ENCODE data around the gene ZP1. TPM values are rescaled to one million over a fixed set of nuclear protein-coding genes. Genes with fewer than 3 reads are reported as not detected.

Gene ZP1
- total RNA-seq, 1 donor from 2014 or later = 0.40 TPM

DNA sequence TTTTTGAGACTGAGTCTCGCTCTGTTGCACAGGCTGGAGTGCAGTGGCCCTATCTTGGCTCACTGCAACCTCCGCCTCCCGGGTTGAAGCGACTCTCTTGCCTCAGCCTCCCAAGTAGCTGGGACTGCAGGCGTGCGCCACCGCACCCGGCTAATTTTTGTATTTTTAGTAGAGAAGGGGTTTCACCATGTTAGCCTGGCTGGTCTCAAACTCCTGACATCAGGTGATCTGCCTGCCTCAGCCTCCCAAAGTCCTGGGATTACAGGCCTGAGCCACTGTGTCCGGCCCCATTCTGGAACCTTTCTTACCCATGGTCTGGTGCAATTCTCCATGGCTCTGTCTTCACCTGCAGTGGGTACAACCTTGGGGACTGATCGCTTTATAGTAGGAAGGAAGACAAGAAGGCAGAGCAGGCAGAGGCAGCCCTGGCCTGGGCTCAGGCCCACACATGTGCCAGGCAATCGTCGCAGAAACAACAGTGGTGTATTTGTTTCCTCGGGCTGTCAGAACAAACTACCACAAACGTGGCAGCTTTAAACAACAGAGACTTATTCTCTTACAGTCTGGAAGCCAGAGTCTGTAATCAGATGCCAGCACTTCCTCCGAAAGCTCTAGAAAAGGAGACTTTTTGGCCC is 7.6 kb upstream of the ZP1 start:
- H3K36me3 Mint-ChIP-seq (ENCODE audit: low read depth) = no peaks in the 10 kb centered on the region
- peaks cover 7% of the 10 kb centered on the region for H3K4me1 Mint-ChIP-seq (ENCODE audit: low read depth)
- H3K4me3 Mint-ChIP-seq (ENCODE audit: unreplicated experiment) = no peak overlapping the region
- DNase-seq (ENCODE audit: low spot score) = peak; percentile 32
- H3K9me3 Mint-ChIP-seq (ENCODE audit: low read depth) = no peaks in the 10 kb centered on the region
- H3K27ac Mint-ChIP-seq (ENCODE audit: unreplicated experiment) = no peak overlapping the region
- peaks cover 7% of the 10 kb centered on the region for H3K27me3 Mint-ChIP-seq (ENCODE audit: low read depth)
- TF ChIP-seq, protein P1, sequence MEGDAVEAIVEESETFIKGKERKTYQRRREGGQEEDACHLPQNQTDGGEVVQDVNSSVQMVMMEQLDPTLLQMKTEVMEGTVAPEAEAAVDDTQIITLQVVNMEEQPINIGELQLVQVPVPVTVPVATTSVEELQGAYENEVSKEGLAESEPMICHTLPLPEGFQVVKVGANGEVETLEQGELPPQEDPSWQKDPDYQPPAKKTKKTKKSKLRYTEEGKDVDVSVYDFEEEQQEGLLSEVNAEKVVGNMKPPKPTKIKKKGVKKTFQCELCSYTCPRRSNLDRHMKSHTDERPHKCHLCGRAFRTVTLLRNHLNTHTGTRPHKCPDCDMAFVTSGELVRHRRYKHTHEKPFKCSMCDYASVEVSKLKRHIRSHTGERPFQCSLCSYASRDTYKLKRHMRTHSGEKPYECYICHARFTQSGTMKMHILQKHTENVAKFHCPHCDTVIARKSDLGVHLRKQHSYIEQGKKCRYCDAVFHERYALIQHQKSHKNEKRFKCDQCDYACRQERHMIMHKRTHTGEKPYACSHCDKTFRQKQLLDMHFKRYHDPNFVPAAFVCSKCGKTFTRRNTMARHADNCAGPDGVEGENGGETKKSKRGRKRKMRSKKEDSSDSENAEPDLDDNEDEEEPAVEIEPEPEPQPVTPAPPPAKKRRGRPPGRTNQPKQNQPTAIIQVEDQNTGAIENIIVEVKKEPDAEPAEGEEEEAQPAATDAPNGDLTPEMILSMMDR (IDR thresholded peaks at IDR 0.05) = no peak

DNA sequence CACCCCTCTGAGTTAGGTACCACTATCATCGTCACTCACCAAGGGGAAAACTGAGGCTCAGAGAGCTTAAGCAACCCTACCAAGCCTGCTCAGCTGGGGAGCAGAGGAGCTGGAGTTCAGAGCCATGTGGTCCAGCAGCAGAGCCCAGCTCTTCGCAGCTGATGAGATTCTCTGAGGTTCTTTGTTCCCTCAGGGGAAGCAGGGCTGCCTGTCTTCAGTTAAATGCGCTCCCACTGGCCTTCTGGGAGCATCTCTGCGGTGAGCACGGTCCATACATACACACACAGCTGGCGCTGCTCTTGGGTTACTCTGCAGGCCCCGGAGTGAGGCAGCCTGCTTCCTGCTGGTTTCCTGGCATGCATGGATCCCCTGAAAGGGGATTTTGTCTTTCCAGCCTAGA is 6.4 kb upstream of the ZP1 start:
- Mint-ChIP-seq H3K36me3 (ENCODE audit: low read depth) (no peaks in the 10 kb centered on the region), H3K27me3 (ENCODE audit: low read depth) (peaks cover 7% of the 10 kb centered on the region), H3K4me3 (ENCODE audit: unreplicated experiment) (no peak overlapping the region), H3K4me1 (ENCODE audit: low read depth) (peaks cover 7% of the 10 kb centered on the region), H3K27ac (ENCODE audit: unreplicated experiment) (no peak overlapping the region), H3K9me3 (ENCODE audit: low read depth) (no peaks in the 10 kb centered on the region)
- TF ChIP-seq, protein P1 (IDR thresholded peaks at IDR 0.05) = no peak
- peak; percentile 72 for DNase-seq (ENCODE audit: low spot score)

DNA sequence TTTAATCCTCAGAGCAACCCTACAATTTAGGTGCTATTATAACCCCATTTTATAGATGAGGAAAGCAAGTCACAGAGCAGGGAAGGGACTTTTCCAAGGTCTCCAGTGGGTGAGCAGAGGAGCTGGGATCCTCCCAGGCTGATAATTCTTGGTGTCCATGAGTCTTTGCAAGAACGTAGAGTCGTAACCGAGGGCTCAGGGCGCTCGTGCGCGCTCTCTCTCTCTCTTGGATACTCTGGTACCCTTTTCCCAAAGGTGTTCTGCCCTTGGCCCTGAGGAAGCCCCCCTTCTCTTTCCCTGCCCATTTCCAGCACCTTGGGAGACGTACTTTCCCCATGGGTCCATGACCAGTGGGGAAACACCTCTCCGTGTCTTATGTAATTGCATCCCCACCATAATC is 5.2 kb upstream of the ZP1 start:
- Mint-ChIP-seq H3K27me3 (ENCODE audit: low read depth) (peaks cover 7% of the 10 kb centered on the region), H3K4me3 (ENCODE audit: unreplicated experiment) (no peak overlapping the region), H3K4me1 (ENCODE audit: low read depth) (peaks cover 12% of the 10 kb centered on the region), H3K9me3 (ENCODE audit: low read depth) (no peaks in the 10 kb centered on the region), H3K27ac (ENCODE audit: unreplicated experiment) (no peak overlapping the region), H3K36me3 (ENCODE audit: low read depth) (no peaks in the 10 kb centered on the region)
- peak; percentile 39 for DNase-seq (ENCODE audit: low spot score)
- TF ChIP-seq, protein P1 (IDR thresholded peaks at IDR 0.05) = no peak

DNA sequence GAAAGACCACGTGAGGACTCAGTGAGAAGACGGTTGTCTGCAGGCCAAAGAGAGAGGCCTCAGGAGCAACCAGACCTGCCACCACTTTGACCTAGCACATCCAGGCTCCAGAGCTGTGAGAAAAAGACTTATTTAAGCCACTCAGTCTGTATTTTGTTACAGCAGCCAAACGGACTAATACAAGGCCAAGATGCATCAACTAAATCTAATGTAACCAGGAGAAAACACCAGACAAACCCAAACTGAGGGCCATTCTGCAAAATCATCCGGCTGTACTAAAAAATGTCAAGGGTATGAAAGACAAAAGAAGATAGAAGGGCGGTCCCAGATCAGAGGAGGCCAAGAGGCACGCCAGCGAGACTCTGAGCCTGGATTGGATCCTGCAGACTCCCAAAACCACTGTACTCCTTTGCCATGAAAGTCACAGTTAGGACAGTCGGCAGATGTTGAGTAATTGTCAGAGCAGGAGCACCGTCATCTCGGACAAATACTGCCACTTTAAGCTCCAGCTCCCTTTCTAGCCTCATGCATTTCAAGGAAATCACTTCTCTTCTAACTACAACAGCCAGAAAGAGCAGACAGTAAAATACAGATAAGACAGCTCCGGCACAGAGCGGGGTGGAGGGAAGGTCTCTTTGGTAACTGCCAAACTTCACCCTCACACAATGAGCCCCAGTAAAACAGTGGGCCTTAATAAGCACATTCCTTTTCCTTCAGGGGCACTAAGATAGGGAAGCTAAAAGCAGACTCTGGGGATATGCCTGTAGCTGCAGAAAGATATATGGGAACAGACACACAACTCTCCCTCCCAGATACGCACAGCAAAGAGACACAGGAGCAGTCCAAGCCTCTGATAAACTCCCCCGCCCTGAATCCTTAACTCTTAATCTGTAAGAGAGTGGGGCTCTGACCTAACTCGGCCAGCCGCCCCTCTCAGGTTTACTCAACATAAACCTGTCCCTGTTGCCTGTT is 3.5 kb upstream of the ZP1 start:
- H3K4me3 Mint-ChIP-seq (ENCODE audit: unreplicated experiment) = no peak overlapping the region
- TF ChIP-seq, protein P1 (IDR thresholded peaks at IDR 0.05) = no peak
- no peaks in the 10 kb centered on the region for H3K9me3 Mint-ChIP-seq (ENCODE audit: low read depth)
- H3K4me1 Mint-ChIP-seq (ENCODE audit: low read depth) = peaks cover 5% of the 10 kb centered on the region
- DNase-seq (ENCODE audit: low spot score) = peak; percentile 18
- H3K27ac Mint-ChIP-seq (ENCODE audit: unreplicated experiment) = no peak overlapping the region
- H3K36me3 Mint-ChIP-seq (ENCODE audit: low read depth) = no peaks in the 10 kb centered on the region
- peaks cover 7% of the 10 kb centered on the region for H3K27me3 Mint-ChIP-seq (ENCODE audit: low read depth)

DNA sequence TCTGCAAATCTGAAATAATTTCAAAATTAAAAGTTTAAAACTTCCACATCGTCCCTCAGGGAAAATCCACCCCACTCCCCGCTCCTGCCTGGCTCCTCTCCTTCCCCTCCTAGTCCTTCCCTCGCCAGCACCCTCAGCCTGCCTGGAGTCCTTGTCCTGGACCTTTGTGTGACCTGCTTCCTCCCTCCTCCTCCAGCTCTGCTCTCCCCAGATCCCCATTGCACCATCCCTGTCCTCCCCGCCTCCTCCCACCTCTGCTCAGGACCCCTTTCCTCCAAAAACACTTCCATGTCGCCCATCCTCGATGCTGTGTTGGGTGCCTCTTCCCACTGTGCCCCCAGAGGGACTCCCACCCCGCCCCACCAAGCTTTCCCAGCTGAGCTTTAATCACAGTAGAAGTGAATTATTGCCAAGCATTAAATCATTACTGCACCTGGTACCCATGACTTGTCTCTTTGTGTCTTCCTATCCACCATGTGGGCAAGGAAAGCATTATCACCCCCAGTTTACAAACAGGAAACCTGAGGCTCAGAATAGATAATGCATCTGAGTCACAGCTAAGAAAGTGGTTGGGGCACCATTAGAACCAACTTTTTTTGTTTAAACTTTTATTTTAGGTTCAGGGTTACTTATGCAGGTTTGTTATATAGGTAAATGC is 2.4 kb upstream of the ZP1 start:
- peaks cover 5% of the 10 kb centered on the region for H3K4me1 Mint-ChIP-seq (ENCODE audit: low read depth)
- TF ChIP-seq, protein P1 (IDR thresholded peaks at IDR 0.05) = no peak
- no peak overlapping the region for H3K4me3 Mint-ChIP-seq (ENCODE audit: unreplicated experiment)
- H3K27me3 Mint-ChIP-seq (ENCODE audit: low read depth) = peaks cover 9% of the 10 kb centered on the region
- no peaks in the 10 kb centered on the region for H3K36me3 Mint-ChIP-seq (ENCODE audit: low read depth)
- no peaks in the 10 kb centered on the region for H3K9me3 Mint-ChIP-seq (ENCODE audit: low read depth)
- H3K27ac Mint-ChIP-seq (ENCODE audit: unreplicated experiment) = no peak overlapping the region
- peak; percentile 50 for DNase-seq (ENCODE audit: low spot score)

All from chondrocyte (in vitro differentiated cells).